ENCODE measurements around the gene SPO11. TPM values are rescaled to one million over a fixed set of nuclear protein-coding genes. Genes with fewer than 3 reads are reported as not detected.

Gene SPO11
- total and polyA plus RNA-seq, 10 of the 15 experiments (the other 5 are each of a cell fraction or from before 2014, with no cell fraction given): not detected

- TF ChIP-seq, protein P1, sequence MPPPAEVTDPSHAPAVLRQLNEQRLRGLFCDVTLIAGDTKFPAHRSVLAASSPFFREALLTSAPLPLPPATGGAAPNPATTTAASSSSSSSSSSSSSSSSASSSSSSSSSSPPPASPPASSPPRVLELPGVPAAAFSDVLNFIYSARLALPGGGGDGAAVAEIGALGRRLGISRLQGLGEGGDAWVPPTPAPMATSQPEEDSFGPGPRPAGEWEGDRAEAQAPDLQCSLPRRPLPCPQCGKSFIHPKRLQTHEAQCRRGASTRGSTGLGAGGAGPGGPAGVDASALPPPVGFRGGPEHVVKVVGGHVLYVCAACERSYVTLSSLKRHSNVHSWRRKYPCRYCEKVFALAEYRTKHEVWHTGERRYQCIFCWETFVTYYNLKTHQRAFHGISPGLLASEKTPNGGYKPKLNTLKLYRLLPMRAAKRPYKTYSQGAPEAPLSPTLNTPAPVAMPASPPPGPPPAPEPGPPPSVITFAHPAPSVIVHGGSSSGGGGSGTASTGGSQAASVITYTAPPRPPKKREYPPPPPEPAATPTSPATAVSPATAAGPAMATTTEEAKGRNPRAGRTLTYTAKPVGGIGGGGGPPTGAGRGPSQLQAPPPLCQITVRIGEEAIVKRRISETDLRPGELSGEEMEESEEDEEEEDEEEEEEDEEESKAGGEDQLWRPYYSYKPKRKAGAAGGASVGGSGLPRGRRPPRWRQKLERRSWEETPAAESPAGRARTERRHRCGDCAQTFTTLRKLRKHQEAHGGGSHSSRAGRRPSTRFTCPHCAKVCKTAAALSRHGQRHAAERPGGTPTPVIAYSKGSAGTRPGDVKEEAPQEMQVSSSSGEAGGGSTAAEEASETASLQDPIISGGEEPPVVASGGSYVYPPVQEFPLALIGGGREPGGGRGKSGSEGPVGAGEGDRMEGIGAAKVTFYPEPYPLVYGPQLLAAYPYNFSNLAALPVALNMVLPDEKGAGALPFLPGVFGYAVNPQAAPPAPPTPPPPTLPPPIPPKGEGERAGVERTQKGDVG (CRISPR knock-in tag; IDR thresholded peaks at IDR 0.05): no peak
- TF ChIP-seq, protein P2, sequence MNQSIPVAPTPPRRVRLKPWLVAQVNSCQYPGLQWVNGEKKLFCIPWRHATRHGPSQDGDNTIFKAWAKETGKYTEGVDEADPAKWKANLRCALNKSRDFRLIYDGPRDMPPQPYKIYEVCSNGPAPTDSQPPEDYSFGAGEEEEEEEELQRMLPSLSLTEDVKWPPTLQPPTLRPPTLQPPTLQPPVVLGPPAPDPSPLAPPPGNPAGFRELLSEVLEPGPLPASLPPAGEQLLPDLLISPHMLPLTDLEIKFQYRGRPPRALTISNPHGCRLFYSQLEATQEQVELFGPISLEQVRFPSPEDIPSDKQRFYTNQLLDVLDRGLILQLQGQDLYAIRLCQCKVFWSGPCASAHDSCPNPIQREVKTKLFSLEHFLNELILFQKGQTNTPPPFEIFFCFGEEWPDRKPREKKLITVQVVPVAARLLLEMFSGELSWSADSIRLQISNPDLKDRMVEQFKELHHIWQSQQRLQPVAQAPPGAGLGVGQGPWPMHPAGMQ (IDR thresholded peaks at IDR 0.05; ENCODE audit: borderline replicate concordance): no peak
Observed at GRCh38 chr20:57309544-57310115, 20.0 kb upstream of the SPO11 start (continued).

DNA sequence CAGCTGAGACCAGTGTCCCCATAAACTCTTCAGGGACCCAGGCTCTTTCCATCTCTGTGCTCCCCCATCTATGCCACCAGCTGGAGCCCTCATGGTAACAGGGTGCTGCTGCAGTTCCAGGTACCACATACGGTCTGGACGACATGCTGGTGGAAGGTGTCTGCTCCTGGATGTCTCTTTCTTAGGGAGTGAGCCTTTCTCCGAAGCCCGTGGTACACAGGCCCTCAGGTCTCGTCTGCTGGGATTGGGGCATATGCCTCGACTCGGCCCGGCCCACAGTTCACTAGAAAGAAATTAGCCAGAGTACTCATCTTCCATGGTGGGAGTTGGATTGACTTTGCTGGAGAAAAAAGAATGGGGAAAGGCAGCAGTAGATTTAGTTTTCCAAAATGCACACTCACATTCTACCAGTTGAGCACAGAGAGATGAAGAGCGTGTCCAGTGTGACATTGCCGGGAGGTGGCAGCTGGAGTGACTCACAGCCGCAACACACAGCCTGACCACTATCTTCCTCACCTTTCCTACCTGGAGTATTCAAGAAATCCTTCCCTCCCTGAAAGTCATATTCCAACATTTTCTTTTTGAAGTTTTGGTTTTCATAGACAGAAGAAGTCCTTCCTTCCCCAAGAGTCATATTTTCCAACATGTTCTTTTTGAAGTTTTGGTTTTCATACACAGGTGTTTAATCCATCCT lies 18.6 kb upstream of the SPO11 start:
- POLR2A ChIA-PET: no interaction called here
- CTCF ChIA-PET: no interaction called here
- DNase-seq (ENCODE audit: low read depth, low spot score) (no peak), ATAC-seq (no peak), FAIRE-seq (no peak)
- Histone ChIP-seq H3K4me2 (ENCODE audit: control insufficient read depth, insufficient read depth) (no peak overlapping the region), H4K20me1 (ENCODE audit: control insufficient read depth, insufficient read depth) (no peaks in the 10 kb centered on the region), H3K9ac (ENCODE audit: control insufficient read depth, insufficient read depth, low read length) (no peak overlapping the region), H3K79me2 (ENCODE audit: control insufficient read depth, insufficient read depth, low read length) (no peaks in the 10 kb centered on the region), H3K27ac (ENCODE audit: control insufficient read depth, insufficient read depth) (no peak overlapping the region), H3K36me3 (ENCODE audit: control insufficient read depth in 2 of 2, insufficient read depth in 2 of 2, low read length in 1 of 2) (no peaks in the 10 kb centered on the region), H3K4me3 (no peak overlapping the region), H2AFZ (ENCODE audit: control insufficient read depth, low read depth, low read length) (no peak overlapping the region), H3K9me3 (replicated peaks; ENCODE audit: control insufficient read depth, insufficient read depth, low read length) (no peaks in the 10 kb centered on the region), H3K27me3 (replicated peaks in 1 of 2; ENCODE audit: control insufficient read depth in 2 of 2, insufficient read depth in 2 of 2, low read length in 1 of 2) (peaks cover 0 to 7% of the 10 kb centered on the region in 2 experiments; a peak in 3 of 4 replicates), H3K4me1 (ENCODE audit: control insufficient read depth, insufficient read depth, low read length) (no peaks in the 10 kb centered on the region)
- WGBS (ENCODE audit: insufficient coverage, insufficient replicate concordance, low lambda C conversion rate, missing lambda C conversion rate): 38% methylated on average over 11 of the region's 11 CpGs
- intact Hi-C loops (cut with micrococcal nuclease; ENCODE audit: unreplicated experiment) (no loop called here), in situ Hi-C loops (cut with MboI) (no loop called here)
- no peak for TF ChIP-seq ZNF384 (IDR thresholded peaks at IDR 0.05; ENCODE audit: borderline replicate concordance, low read depth, low read length)
- TF ChIP-seq, protein P3, sequence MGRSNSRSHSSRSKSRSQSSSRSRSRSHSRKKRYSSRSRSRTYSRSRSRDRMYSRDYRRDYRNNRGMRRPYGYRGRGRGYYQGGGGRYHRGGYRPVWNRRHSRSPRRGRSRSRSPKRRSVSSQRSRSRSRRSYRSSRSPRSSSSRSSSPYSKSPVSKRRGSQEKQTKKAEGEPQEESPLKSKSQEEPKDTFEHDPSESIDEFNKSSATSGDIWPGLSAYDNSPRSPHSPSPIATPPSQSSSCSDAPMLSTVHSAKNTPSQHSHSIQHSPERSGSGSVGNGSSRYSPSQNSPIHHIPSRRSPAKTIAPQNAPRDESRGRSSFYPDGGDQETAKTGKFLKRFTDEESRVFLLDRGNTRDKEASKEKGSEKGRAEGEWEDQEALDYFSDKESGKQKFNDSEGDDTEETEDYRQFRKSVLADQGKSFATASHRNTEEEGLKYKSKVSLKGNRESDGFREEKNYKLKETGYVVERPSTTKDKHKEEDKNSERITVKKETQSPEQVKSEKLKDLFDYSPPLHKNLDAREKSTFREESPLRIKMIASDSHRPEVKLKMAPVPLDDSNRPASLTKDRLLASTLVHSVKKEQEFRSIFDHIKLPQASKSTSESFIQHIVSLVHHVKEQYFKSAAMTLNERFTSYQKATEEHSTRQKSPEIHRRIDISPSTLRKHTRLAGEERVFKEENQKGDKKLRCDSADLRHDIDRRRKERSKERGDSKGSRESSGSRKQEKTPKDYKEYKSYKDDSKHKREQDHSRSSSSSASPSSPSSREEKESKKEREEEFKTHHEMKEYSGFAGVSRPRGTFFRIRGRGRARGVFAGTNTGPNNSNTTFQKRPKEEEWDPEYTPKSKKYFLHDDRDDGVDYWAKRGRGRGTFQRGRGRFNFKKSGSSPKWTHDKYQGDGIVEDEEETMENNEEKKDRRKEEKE (IDR thresholded peaks at IDR 0.05): no peak
- no peak for TF ChIP-seq MAX (IDR thresholded peaks at IDR 0.05; ENCODE audit: low read depth, low read length)
- BruUV-seq (replicated peaks): no TSS peak
- SMC1A ChIA-PET (ENCODE audit: uncharacterized antibody, unreplicated experiment): no interaction called here
- RAD21 ChIA-PET (ENCODE audit: unreplicated experiment): no interaction called here

Measured in GM12878 (cell line).